ENCODE measurements around the gene ATP6V0E1.

DNA sequence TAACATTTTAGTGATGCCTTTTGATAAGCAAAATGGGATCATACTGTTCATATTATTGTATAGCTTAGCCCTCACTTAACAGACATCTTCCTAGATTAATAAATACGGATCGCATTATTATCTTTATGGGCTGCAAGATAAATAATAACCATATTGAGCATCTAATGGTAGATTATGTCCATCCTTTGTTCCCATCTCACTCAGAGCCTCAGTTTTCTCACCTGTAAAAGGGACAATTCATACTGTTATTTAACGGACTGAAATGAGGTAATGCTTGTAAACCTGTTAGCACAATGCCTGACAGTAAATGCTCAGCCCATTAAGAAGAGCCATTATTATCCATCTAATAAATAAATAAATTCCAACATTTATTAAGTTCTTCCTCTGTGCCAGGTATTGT is 27.3 kb upstream of the ATP6V0E1 start:
- TF ChIP-seq CTCF (IDR thresholded peaks at IDR 0.05; ENCODE audit: extremely low read depth in 1 of 2, insufficient read depth in 1 of 2, low read depth in 1 of 2, low read length in 2 of 2), result no peak
- no peak for TF ChIP-seq POLR2AphosphoS5 (IDR thresholded peaks at IDR 0.05; ENCODE audit: insufficient read depth, low read depth, low read length)

All from endothelial cell of umbilical vein (primary cell).